Fibroblast of lung (primary cell): ENCODE data around the gene DNAH14. TPM values are rescaled to one million over a fixed set of nuclear protein-coding genes. Genes with fewer than 3 reads are reported as not detected.
"Not testable (repeated sequence)": the region's sequence is repeated elsewhere in the genome, so short reads cannot be mapped to it uniquely, and the experiment has no call there.

Experiments
- DNase-seq, 2 donors: peaks; one replicate each; pipeline versions ENCODE4 v3.0.0 to v3.0.0-alpha.2; 2010; ENCODE audit warnings: low read depth in 2 of 2
- H2AFZ ChIP-seq: 2 replicates; pipeline ENCODE4 v1.5.1; 2012; ENCODE audit warnings: low read length, control low read depth, inconsistent platforms
- H3K27ac ChIP-seq: 2 replicates; pipeline ENCODE4 v1.5.1; 2011; ENCODE audit warnings: low read length, control low read depth; ENCODE audit not compliant: insufficient read depth
- H3K27me3 ChIP-seq: 2 replicates; pipeline ENCODE4 v1.5.1; 2011; ENCODE audit warnings: mild to moderate bottlenecking, low read length; ENCODE audit not compliant: control insufficient read depth, insufficient read depth
- H3K36me3 ChIP-seq: 2 replicates; pipeline ENCODE4 v1.5.1; 2011; ENCODE audit warnings: low read length; ENCODE audit not compliant: control insufficient read depth, insufficient read depth
- H3K4me1 ChIP-seq: 2 replicates; pipeline ENCODE4 v1.5.1; 2011; ENCODE audit warnings: low read length; ENCODE audit not compliant: control insufficient read depth, insufficient read depth; ENCODE audit errors: extremely low read depth
- H3K4me2 ChIP-seq: 2 replicates; pipeline ENCODE4 v1.5.1; 2011; ENCODE audit warnings: low read length, control low read depth; ENCODE audit not compliant: insufficient read depth; ENCODE audit errors: extremely low read depth
- H3K4me3 ChIP-seq, 4 experiments: fragments of 200-600 bp in 1 of 4; sonication (generic) in 1 of 4; replicated peaks in 1 of 4; 2 replicates each; pipeline ENCODE4 v1.5.1; 2011 to 2016; ENCODE audit warnings: low read length in 4 of 4, low read depth in 3 of 4, mild to moderate bottlenecking in 3 of 4, control low read depth in 2 of 4, inconsistent platforms in 1 of 4, mixed read lengths in 1 of 4; ENCODE audit not compliant: insufficient read depth in 1 of 4; ENCODE audit errors: control extremely low read depth in 1 of 4
- H3K79me2 ChIP-seq: 2 replicates; pipeline ENCODE4 v1.5.1; 2012; ENCODE audit warnings: mild to moderate bottlenecking, low read length, inconsistent platforms; ENCODE audit not compliant: control insufficient read depth, insufficient read depth
- H3K9ac ChIP-seq: 2 replicates; pipeline ENCODE4 v1.5.1; 2011; ENCODE audit warnings: mild to moderate bottlenecking, low read length, control low read depth; ENCODE audit not compliant: insufficient read depth
- H3K9me3 ChIP-seq: 2 replicates; pipeline ENCODE4 v1.5.1; 2012; ENCODE audit warnings: low read depth, low read length; ENCODE audit not compliant: control insufficient read depth, insufficient read depth
- H4K20me1 ChIP-seq: 2 replicates; pipeline ENCODE4 v1.5.1; 2011; ENCODE audit warnings: low read length; ENCODE audit not compliant: control insufficient read depth, insufficient read depth; ENCODE audit errors: extremely low read depth
- CTCF ChIP-seq, 2 donors: IDR thresholded peaks in 1 of 2; conservative IDR thresholded peaks in 1 of 2; 1 replicate in 1 of 2; 2 replicates in 1 of 2; pipeline ENCODE4 v1.5.1; 2011 to 2012; ENCODE audit warnings: low read length in 2 of 2, control low read depth in 1 of 2, inconsistent platforms in 1 of 2, low read depth in 1 of 2, mild to moderate bottlenecking in 1 of 2
- EZH2 ChIP-seq: IDR thresholded peaks from 2 replicates; pipeline ENCODE4 v1.5.1; 2012; ENCODE audit warnings: low read length, control low read depth, mild to moderate bottlenecking; ENCODE audit errors: missing control alignments
- polyA plus RNA-seq, 2 donors: library from polyadenylated mRNA; depleted of rRNA in 1 of 2; stranded (reverse) in 1 of 2; unstranded in 1 of 2; fragments of >200 nt; gene quantifications; 2 replicates each; pipeline ENCODE4 v1.2.1, GENCODE V29; 2011 to 2012; ENCODE audit warnings: missing spikeins in 1 of 2
- total RNA-seq: library from RNA; depleted of rRNA; stranded (reverse); fragments of >200 nt; gene quantifications from 2 replicates; pipeline ENCODE4 v1.2.1, GENCODE V29; 2014

DNAH14 gene
- total and polyA plus RNA-seq, 2 donors (not counting 1 experiment from before 2014, with no cell fraction given), result 5.4 to 19.7 TPM

GRCh38 chr1:224988042-224988441, 58.6 kb downstream of the DNAH14 start:
- Histone ChIP-seq H4K20me1 (no peaks in the 10 kb centered on the region), H3K4me2 (no peak overlapping the region), H3K79me2 (no peaks in the 10 kb centered on the region), H3K36me3 (no peaks in the 10 kb centered on the region), H3K4me1 (no peaks in the 10 kb centered on the region), H3K9me3 (no peaks in the 10 kb centered on the region), H3K27me3 (no peaks in the 10 kb centered on the region), H3K4me3 (no peak overlapping the region), H3K27ac (no peak overlapping the region), H2AFZ (no peak overlapping the region), H3K9ac (no peak overlapping the region)
- TF ChIP-seq EZH2, result no peak
- TF ChIP-seq CTCF (conservative IDR thresholded peaks at IDR 0.05 in 1 of 2, IDR thresholded peaks at IDR 0.05 in 1 of 2; ENCODE audit: low read depth in 1 of 2, low read length in 2 of 2), result no peak
- DNase-seq, result no peak

DNA sequence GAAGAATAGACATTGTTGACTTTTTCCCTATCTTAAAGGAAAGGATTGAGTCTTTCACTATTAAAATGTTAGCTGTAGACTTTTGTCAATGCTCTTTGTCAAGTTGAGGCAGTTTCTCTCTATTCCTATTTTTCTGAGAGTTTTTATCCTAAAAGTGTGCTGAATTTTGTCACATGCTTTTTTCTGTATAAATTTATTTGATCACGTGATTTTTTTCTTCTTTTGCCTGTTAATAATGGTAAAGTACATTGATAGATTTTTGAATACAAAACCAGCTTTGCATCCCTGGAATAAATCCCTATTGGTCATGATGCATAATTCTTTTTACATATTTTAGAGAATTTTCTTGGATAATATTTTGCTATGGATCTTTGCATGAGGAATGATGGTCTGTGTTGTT, 60.1 kb downstream of the DNAH14 start:
- Histone ChIP-seq H3K4me2 (no peak overlapping the region), H2AFZ (no peak overlapping the region), H3K27me3 (no peaks in the 10 kb centered on the region), H3K4me1 (no peaks in the 10 kb centered on the region), H3K79me2 (no peaks in the 10 kb centered on the region), H3K9me3 (no peaks in the 10 kb centered on the region), H3K36me3 (no peaks in the 10 kb centered on the region), H3K27ac (no peak overlapping the region), H3K4me3 (no peak overlapping the region), H4K20me1 (no peaks in the 10 kb centered on the region), H3K9ac (no peak overlapping the region)
- DNase-seq, result no peak
- TF ChIP-seq CTCF (conservative IDR thresholded peaks at IDR 0.05 in 1 of 2, IDR thresholded peaks at IDR 0.05 in 1 of 2; ENCODE audit: low read depth in 1 of 2, low read length in 2 of 2), result no peak
- TF ChIP-seq EZH2, result no peak

- DNase-seq, H3K79me2 ChIP-seq, H3K36me3 ChIP-seq, H2AFZ ChIP-seq, H3K4me1 ChIP-seq, H3K9ac ChIP-seq, H3K4me3 ChIP-seq, H3K9me3 ChIP-seq, H4K20me1 ChIP-seq, H3K27me3 ChIP-seq, H3K27ac ChIP-seq, H3K4me2 ChIP-seq: not testable (repeated sequence)
Measured at GRCh38 chr1:224991550-224991949, 62.1 kb downstream of the DNAH14 start.

GRCh38 chr1:224995602-224996001, 66.1 kb downstream of the DNAH14 start:
- H3K36me3 ChIP-seq, result no peaks in the 10 kb centered on the region
- no peak overlapping the region for H3K27ac ChIP-seq
- DNase-seq, result no peak
- H2AFZ ChIP-seq, result no peak overlapping the region
- H3K9ac ChIP-seq, result no peak overlapping the region
- H3K79me2 ChIP-seq, result no peaks in the 10 kb centered on the region
- H3K4me2 ChIP-seq, result no peak overlapping the region
- H3K4me1 ChIP-seq, result no peaks in the 10 kb centered on the region
- no peaks in the 10 kb centered on the region for H3K9me3 ChIP-seq
- no peak overlapping the region for H3K4me3 ChIP-seq
- TF ChIP-seq EZH2, result no peak
- TF ChIP-seq CTCF (conservative IDR thresholded peaks at IDR 0.05 in 1 of 2, IDR thresholded peaks at IDR 0.05 in 1 of 2; ENCODE audit: low read depth in 1 of 2, low read length in 2 of 2), result no peak
- no peaks in the 10 kb centered on the region for H4K20me1 ChIP-seq
- H3K27me3 ChIP-seq, result no peaks in the 10 kb centered on the region
